Epithelial cell of proximal tubule (primary cell): ENCODE measurements around the gene HDAC4. TPM values are rescaled to one million over a fixed set of nuclear protein-coding genes. Genes with fewer than 3 reads are reported as not detected.

Source experiments
- DNase-seq: peaks from one replicate; pipeline ENCODE4 v3.0.0-alpha.2; 2011; ENCODE audit warnings: low read depth
- H3K4me3 ChIP-seq: 2 replicates; pipeline ENCODE4 v1.5.1; 2011; ENCODE audit warnings: low read depth, mild to moderate bottlenecking, low read length
- CTCF ChIP-seq: conservative IDR thresholded peaks from 2 replicates; pipeline ENCODE4 v1.5.1; 2012; ENCODE audit warnings: low read depth, mild to moderate bottlenecking, low read length
- total RNA-seq: library from RNA; depleted of rRNA; stranded (reverse); fragments of >200 nt; gene quantifications from 2 replicates; pipeline ENCODE4 v1.2.3, GENCODE V29; 2015

HDAC4 gene
- total RNA-seq, 1 donor from 2014 or later: 23.2 TPM

- H3K4me3 ChIP-seq: no peak overlapping the region
- no peak for DNase-seq
- no peak for TF ChIP-seq CTCF
Measured at GRCh38 chr2:239388236-239389151, 12.3 kb downstream of the HDAC4 start.

- no peak overlapping the region for H3K4me3 ChIP-seq
- no peak for TF ChIP-seq CTCF
- DNase-seq: no peak
Measured at GRCh38 chr2:239387811-239388210, 13.0 kb downstream of the HDAC4 start.

GRCh38 chr2:239386872-239387445 is 13.9 kb downstream of the HDAC4 start:
- DNase-seq: no peak
- no peak overlapping the region for H3K4me3 ChIP-seq
- TF ChIP-seq CTCF: no peak

- DNase-seq: no peak
- H3K4me3 ChIP-seq: no peak overlapping the region
- TF ChIP-seq CTCF: no peak
Measured at GRCh38 chr2:239386001-239386670, 14.7 kb downstream of the HDAC4 start.

- DNase-seq: no peak
- TF ChIP-seq CTCF: no peak
- no peak overlapping the region for H3K4me3 ChIP-seq
Measured at GRCh38 chr2:239385096-239386000, 15.5 kb downstream of the HDAC4 start.

- TF ChIP-seq CTCF: no peak
- DNase-seq: no peak
- H3K4me3 ChIP-seq: no peak overlapping the region
Measured at GRCh38 chr2:239383759-239384156, 17.1 kb downstream of the HDAC4 start.
